ENCODE measurements around the gene TMEM44.

DNA sequence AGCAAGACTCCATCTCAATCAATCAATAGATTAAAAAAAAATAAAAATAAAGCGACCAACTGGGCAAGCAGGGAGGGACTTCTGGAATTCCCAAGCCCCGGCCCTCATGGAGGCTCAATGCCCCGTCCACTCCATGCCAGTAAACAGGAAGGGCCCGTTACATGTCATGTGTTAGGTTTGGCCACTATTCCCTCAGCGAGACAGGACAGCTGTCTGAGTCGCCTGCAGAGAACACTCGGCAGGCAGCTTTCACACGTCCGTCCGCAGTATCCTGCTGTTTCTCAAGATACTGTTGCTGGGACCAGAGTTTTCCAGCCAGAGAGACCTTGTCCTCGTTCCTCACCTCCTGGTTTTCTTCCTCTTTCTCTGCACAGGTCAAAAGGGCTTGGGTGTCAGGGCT, 18.0 kb downstream of the TMEM44 start:
- TF ChIP-seq, protein P1, sequence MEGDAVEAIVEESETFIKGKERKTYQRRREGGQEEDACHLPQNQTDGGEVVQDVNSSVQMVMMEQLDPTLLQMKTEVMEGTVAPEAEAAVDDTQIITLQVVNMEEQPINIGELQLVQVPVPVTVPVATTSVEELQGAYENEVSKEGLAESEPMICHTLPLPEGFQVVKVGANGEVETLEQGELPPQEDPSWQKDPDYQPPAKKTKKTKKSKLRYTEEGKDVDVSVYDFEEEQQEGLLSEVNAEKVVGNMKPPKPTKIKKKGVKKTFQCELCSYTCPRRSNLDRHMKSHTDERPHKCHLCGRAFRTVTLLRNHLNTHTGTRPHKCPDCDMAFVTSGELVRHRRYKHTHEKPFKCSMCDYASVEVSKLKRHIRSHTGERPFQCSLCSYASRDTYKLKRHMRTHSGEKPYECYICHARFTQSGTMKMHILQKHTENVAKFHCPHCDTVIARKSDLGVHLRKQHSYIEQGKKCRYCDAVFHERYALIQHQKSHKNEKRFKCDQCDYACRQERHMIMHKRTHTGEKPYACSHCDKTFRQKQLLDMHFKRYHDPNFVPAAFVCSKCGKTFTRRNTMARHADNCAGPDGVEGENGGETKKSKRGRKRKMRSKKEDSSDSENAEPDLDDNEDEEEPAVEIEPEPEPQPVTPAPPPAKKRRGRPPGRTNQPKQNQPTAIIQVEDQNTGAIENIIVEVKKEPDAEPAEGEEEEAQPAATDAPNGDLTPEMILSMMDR (IDR thresholded peaks at IDR 0.05; ENCODE audit: insufficient read depth, low read length, poor library complexity, severe bottlenecking): no peak
- no peak for TF ChIP-seq EZH2phosphoT487 (conservative IDR thresholded peaks at IDR 0.05; ENCODE audit: low read length)
